Measurements from ENCODE around the gene RWDD4. TPM values are rescaled to one million over a fixed set of nuclear protein-coding genes. Genes with fewer than 3 reads are reported as not detected.

The RWDD4 gene
- total RNA-seq, 1 experiment from 2014 or later, result 15.3 TPM

DNA sequence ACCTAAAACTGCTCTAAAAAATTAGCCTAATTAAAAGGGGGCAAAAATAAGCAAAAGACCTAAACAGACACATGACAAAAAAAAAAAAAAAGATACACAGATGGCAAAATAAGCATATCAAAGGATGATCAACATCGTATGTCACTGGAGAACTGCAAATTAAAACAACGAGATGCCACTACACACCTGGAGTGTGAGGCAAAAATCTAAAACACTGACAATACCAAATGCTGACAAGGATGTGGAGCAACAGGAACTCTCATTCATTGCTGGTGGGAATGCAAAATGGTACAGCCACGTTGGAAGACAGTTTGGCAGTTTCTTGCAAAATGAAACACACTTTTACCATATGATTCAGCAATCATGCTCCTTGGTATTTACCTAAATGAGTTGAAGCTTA, 64.2 kb downstream of the RWDD4 start:
- peaks cover 10% of the 10 kb centered on the region for H3K4me1 Mint-ChIP-seq (ENCODE audit: low read depth, unreplicated experiment)
- TF ChIP-seq, protein P1, sequence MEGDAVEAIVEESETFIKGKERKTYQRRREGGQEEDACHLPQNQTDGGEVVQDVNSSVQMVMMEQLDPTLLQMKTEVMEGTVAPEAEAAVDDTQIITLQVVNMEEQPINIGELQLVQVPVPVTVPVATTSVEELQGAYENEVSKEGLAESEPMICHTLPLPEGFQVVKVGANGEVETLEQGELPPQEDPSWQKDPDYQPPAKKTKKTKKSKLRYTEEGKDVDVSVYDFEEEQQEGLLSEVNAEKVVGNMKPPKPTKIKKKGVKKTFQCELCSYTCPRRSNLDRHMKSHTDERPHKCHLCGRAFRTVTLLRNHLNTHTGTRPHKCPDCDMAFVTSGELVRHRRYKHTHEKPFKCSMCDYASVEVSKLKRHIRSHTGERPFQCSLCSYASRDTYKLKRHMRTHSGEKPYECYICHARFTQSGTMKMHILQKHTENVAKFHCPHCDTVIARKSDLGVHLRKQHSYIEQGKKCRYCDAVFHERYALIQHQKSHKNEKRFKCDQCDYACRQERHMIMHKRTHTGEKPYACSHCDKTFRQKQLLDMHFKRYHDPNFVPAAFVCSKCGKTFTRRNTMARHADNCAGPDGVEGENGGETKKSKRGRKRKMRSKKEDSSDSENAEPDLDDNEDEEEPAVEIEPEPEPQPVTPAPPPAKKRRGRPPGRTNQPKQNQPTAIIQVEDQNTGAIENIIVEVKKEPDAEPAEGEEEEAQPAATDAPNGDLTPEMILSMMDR (IDR thresholded peaks at IDR 0.05; ENCODE audit: insufficient read depth in 1 of 2, low read depth in 1 of 2, low read length in 1 of 2, severe bottlenecking in 1 of 2, unreplicated experiment in 1 of 2), result no peak
- no peak overlapping the region for H3K27ac Mint-ChIP-seq (ENCODE audit: unreplicated experiment)
- Histone ChIP-seq H3K4me1 (0 out of 2 replicates have a peak, but pooled peaks cover 3% of the 10 kb centered on the region), H3K9me3 (no peaks in the 10 kb centered on the region), H3K27me3 (replicated peaks; ENCODE audit: control insufficient read depth, insufficient read depth, low read length) (no peaks in the 10 kb centered on the region), H3K4me3 (ENCODE audit: low read depth, low read length) (no peak overlapping the region), H3K36me3 (ENCODE audit: control insufficient read depth, insufficient read depth, low read length) (no peaks in the 10 kb centered on the region)
- DNase-seq, result no peak
- ChIA-PET CTCF (no interaction called here), POLR2A (no interaction called here)
- no peak overlapping the region for H3K4me3 Mint-ChIP-seq (ENCODE audit: unreplicated experiment)
- H3K27me3 Mint-ChIP-seq (ENCODE audit: insufficient read depth, unreplicated experiment), result no peaks in the 10 kb centered on the region
- H3K36me3 Mint-ChIP-seq (ENCODE audit: insufficient read depth, unreplicated experiment), result no peaks in the 10 kb centered on the region
- H3K9me3 Mint-ChIP-seq (ENCODE audit: unreplicated experiment), result no peaks in the 10 kb centered on the region
- no TSS peak for BruUV-seq (replicated peaks)
- intact Hi-C loops (cut with micrococcal nuclease; ENCODE audit: unreplicated experiment), result no loop called here

DNA sequence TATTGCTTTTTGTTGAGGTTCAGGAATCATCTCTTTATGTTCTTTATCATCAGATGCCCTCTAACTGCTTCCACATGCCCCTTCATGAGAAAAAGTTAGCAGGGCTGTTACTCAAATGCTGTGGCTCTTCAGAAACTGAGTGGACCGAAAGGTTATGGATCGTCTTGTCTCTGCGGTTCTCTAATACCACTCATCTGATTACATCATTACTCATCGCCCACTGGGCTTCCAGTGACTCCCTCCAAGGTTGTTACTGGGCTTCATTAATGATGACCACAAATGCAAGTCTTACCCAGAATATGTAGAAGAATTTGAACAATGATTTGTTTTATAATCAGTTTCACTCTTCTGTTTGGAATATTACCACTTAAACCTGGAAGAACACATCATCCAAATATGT, 67.7 kb downstream of the RWDD4 start:
- H3K9me3 Mint-ChIP-seq (ENCODE audit: unreplicated experiment), result no peaks in the 10 kb centered on the region
- BruUV-seq (replicated peaks), result no TSS peak
- ChIA-PET CTCF (no interaction called here), POLR2A (no interaction called here)
- H3K4me3 ChIP-seq (ENCODE audit: low read depth, low read length), result no peak overlapping the region
- H3K9me3 ChIP-seq, result no peaks in the 10 kb centered on the region
- no peaks in the 10 kb centered on the region for H3K36me3 ChIP-seq (ENCODE audit: control insufficient read depth, insufficient read depth, low read length)
- peaks cover 5% of the 10 kb centered on the region for H3K4me1 Mint-ChIP-seq (ENCODE audit: low read depth, unreplicated experiment)
- H3K36me3 Mint-ChIP-seq (ENCODE audit: insufficient read depth, unreplicated experiment), result no peaks in the 10 kb centered on the region
- H3K27me3 Mint-ChIP-seq (ENCODE audit: insufficient read depth, unreplicated experiment), result no peaks in the 10 kb centered on the region
- 0 out of 2 replicates have a peak, but pooled peaks cover 3% of the 10 kb centered on the region for H3K4me1 ChIP-seq
- no peak overlapping the region for H3K27ac Mint-ChIP-seq (ENCODE audit: unreplicated experiment)
- H3K4me3 Mint-ChIP-seq (ENCODE audit: unreplicated experiment), result no peak overlapping the region
- TF ChIP-seq, protein P1 (IDR thresholded peaks at IDR 0.05; ENCODE audit: insufficient read depth in 1 of 2, low read depth in 1 of 2, low read length in 1 of 2, severe bottlenecking in 1 of 2, unreplicated experiment in 1 of 2), result no peak
- no peak for DNase-seq
- H3K27me3 ChIP-seq (replicated peaks; ENCODE audit: control insufficient read depth, insufficient read depth, low read length), result no peaks in the 10 kb centered on the region
- intact Hi-C loops (cut with micrococcal nuclease; ENCODE audit: unreplicated experiment), result no loop called here

Other genes starting within 250 kb of the RWDD4 start
- gene CDKN2AIP, start 214.5 kb downstream of the RWDD4 start, total RNA-seq (2022), result 13.9 and 17.5 TPM in 2 replicates
- 12.9 and 15.3 TPM in 2 replicates for gene ING2, start 154.1 kb downstream of the RWDD4 start, total RNA-seq (2022)
- 23.2 and 25.7 TPM in 2 replicates for gene TRAPPC11, start 108 bp upstream of the RWDD4 start, total RNA-seq (2022)
- 1.8 and 2.1 TPM in 2 replicates for gene STOX2, start 246.1 kb upstream of the RWDD4 start, total RNA-seq (2022)